KMS-11 (cell line): Measurements from ENCODE around the gene PRND.

Source experiments
- H2AFZ ChIP-seq: fragments of 200-600 bp; sonication (generic); 2 replicates; pipeline ENCODE4 v1.6.1; 2016; ENCODE audit warnings: antibody characterized with exemption, mixed run types, low read depth
- H3K27ac ChIP-seq: fragments of 200-600 bp; sonication (generic); 2 replicates; pipeline ENCODE4 v1.6.1; 2016; ENCODE audit warnings: mild to moderate bottlenecking, mixed run types
- H3K27me3 ChIP-seq: fragments of 200-600 bp; sonication (generic); 2 replicates; pipeline ENCODE4 v1.6.1; 2017; ENCODE audit warnings: mild to moderate bottlenecking, low read depth, mixed run types, moderate library complexity; ENCODE audit not compliant: insufficient read depth
- H3K36me3 ChIP-seq: fragments of 200-600 bp; sonication (generic); 2 replicates; pipeline ENCODE4 v1.6.1; 2017; ENCODE audit warnings: mild to moderate bottlenecking, mixed run types; ENCODE audit not compliant: insufficient read depth
- H3K4me1 ChIP-seq: fragments of 200-600 bp; sonication (generic); 2 replicates; pipeline ENCODE4 v1.6.1; 2016; ENCODE audit warnings: mild to moderate bottlenecking, low read depth, mixed run types; ENCODE audit not compliant: poor library complexity, severe bottlenecking
- H3K4me2 ChIP-seq: fragments of 200-600 bp; sonication (generic); 2 replicates; pipeline ENCODE4 v1.7.0; 2016; ENCODE audit warnings: mild to moderate bottlenecking, mixed run types
- H3K4me3 ChIP-seq: fragments of 200-600 bp; sonication (generic); IDR thresholded peaks from 2 replicates; pipeline ENCODE4 v1.6.1; 2017; ENCODE audit warnings: low read depth, low read length, mixed read lengths; ENCODE audit not compliant: insufficient read depth
- H3K79me2 ChIP-seq: fragments of 200-600 bp; sonication (generic); 2 replicates; pipeline ENCODE4 v1.6.1; 2016; ENCODE audit warnings: low read depth, mixed run types; ENCODE audit not compliant: insufficient read depth
- H3K9ac ChIP-seq: fragments of 200-600 bp; sonication (generic); 2 replicates; pipeline ENCODE4 v1.6.1; 2016; ENCODE audit warnings: mild to moderate bottlenecking, mixed run types
- H4K20me1 ChIP-seq: fragments of 200-600 bp; sonication (generic); 2 replicates; pipeline ENCODE4 v1.6.1; 2016; ENCODE audit warnings: mild to moderate bottlenecking, mixed run types; ENCODE audit not compliant: insufficient read depth
- CTCF ChIP-seq: fragments of 200-600 bp; sonication (generic); conservative IDR thresholded peaks from 2 replicates; pipeline ENCODE4 v1.6.1; 2017; ENCODE audit warnings: low read depth, mild to moderate bottlenecking, antibody characterized with exemption, low read length, moderate library complexity, mixed read lengths

PRND gene

GRCh38 chr20:4683261-4683660 lies 38.4 kb upstream of the PRND start:
- no peaks in the 10 kb centered on the region for H3K36me3 ChIP-seq
- no peaks in the 10 kb centered on the region for H4K20me1 ChIP-seq
- H3K4me2 ChIP-seq, result no peak overlapping the region
- peaks cover 15% of the 10 kb centered on the region for H3K4me1 ChIP-seq
- H3K9ac ChIP-seq, result no peak overlapping the region
- no peak overlapping the region for H2AFZ ChIP-seq
- peaks cover 10% of the 10 kb centered on the region; the same call in 1 of the 2 replicates for H3K79me2 ChIP-seq
- H3K27ac ChIP-seq, result no peak overlapping the region
- no peak for TF ChIP-seq CTCF
- no peak overlapping the region for H3K4me3 ChIP-seq
- no peaks in the 10 kb centered on the region for H3K27me3 ChIP-seq

GRCh38 chr20:4684837-4685413 lies 36.8 kb upstream of the PRND start:
- no peaks in the 10 kb centered on the region for H3K36me3 ChIP-seq
- no peaks in the 10 kb centered on the region for H3K27me3 ChIP-seq
- no peak overlapping the region for H2AFZ ChIP-seq
- H3K9ac ChIP-seq, result no peak overlapping the region
- no peaks in the 10 kb centered on the region for H4K20me1 ChIP-seq
- no peak overlapping the region for H3K4me3 ChIP-seq
- H3K79me2 ChIP-seq, result peaks cover 14% of the 10 kb centered on the region; the same call in 1 of the 2 replicates
- no peak overlapping the region for H3K27ac ChIP-seq
- peaks cover 20% of the 10 kb centered on the region for H3K4me1 ChIP-seq
- H3K4me2 ChIP-seq, result no peak overlapping the region
- TF ChIP-seq CTCF, result no peak

- peak overlapping the region; percentile 78; the same call in 1 of the 2 replicates for H3K9ac ChIP-seq
- H3K27me3 ChIP-seq, result no peaks in the 10 kb centered on the region
- peak overlapping the region; percentile 75 for H2AFZ ChIP-seq
These were observed 35.8 kb upstream of the PRND start for GRCh38 chr20:4685923-4686221.

GRCh38 chr20:4688305-4688704 lies 33.4 kb upstream of the PRND start:
- H2AFZ ChIP-seq, result no peak overlapping the region
- H3K36me3 ChIP-seq, result no peaks in the 10 kb centered on the region
- H3K4me2 ChIP-seq, result no peak overlapping the region
- H3K9ac ChIP-seq, result no peak overlapping the region
- H3K4me3 ChIP-seq, result no peak overlapping the region
- H4K20me1 ChIP-seq, result no peaks in the 10 kb centered on the region
- H3K27ac ChIP-seq, result no peak overlapping the region
- H3K27me3 ChIP-seq, result no peaks in the 10 kb centered on the region
- H3K79me2 ChIP-seq, result peaks cover 25% of the 10 kb centered on the region
- TF ChIP-seq CTCF, result no peak
- peaks cover 20% of the 10 kb centered on the region for H3K4me1 ChIP-seq

More at GRCh38 chr20:4685923-4686221, 35.8 kb upstream of the PRND start:
- H3K36me3 ChIP-seq, result no peaks in the 10 kb centered on the region
- no peaks in the 10 kb centered on the region for H4K20me1 ChIP-seq
- no peak overlapping the region for H3K4me3 ChIP-seq
- peak overlapping the region; percentile 72; the same call in 1 of the 2 replicates for H3K27ac ChIP-seq
- H3K79me2 ChIP-seq, result peaks cover 14% of the 10 kb centered on the region; the same call in 1 of the 2 replicates
- TF ChIP-seq CTCF, result no peak
- H3K4me1 ChIP-seq, result peaks cover 20% of the 10 kb centered on the region
- peak overlapping the region; percentile 79 for H3K4me2 ChIP-seq
